HG02981 (cell line): ENCODE results near the gene PPARG.
"Not testable (repeated sequence)": the region's sequence is repeated elsewhere in the genome, so short reads cannot be mapped to it uniquely, and the experiment has no call there.

Experiments
- ATAC-seq: cut with Tn5 transposase; IDR thresholded peaks from one replicate; pipeline ENCODE4 v1.9.1; 2021; ENCODE audit warnings: mild to moderate bottlenecking, moderate library complexity; ENCODE audit not compliant: unreplicated experiment

The PPARG gene

DNA sequence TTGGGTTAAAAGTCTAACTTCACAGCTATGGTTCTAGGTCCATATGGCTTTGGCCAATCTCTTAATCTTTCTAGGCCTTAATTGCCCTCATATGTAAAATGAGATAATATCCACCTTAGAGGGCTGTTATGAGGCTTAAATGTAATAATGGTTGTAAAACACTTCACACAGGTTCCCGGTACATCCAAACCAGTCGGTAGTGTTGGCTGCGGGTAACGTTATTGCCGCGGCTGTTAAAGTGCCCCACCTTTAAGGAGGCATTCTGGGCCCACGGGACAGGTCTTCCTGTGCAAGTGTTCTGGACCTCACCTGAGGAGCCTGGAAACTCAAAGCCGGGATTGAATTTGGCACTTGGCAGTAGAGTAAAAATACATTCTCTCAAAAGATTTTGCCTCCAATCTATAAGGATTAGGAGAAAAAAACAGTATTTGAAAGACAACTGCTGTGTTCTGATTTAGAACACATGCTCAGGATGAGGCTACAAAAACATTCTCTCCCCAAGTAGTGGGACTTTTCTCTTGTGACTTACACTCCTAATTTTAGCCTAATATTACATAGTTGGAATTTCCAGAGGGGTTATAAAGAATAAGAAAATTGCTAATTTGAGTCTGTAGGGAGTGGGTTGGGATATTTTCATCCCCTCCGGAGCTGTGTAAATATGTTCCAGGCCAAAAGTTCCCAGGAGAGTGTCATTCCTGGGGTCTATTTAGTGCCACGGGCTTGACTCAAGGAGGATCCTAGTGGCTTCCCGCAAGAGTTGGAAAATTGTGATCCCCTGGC lies 150.5 kb downstream of the PPARG start:
- ATAC-seq: no peak

DNA sequence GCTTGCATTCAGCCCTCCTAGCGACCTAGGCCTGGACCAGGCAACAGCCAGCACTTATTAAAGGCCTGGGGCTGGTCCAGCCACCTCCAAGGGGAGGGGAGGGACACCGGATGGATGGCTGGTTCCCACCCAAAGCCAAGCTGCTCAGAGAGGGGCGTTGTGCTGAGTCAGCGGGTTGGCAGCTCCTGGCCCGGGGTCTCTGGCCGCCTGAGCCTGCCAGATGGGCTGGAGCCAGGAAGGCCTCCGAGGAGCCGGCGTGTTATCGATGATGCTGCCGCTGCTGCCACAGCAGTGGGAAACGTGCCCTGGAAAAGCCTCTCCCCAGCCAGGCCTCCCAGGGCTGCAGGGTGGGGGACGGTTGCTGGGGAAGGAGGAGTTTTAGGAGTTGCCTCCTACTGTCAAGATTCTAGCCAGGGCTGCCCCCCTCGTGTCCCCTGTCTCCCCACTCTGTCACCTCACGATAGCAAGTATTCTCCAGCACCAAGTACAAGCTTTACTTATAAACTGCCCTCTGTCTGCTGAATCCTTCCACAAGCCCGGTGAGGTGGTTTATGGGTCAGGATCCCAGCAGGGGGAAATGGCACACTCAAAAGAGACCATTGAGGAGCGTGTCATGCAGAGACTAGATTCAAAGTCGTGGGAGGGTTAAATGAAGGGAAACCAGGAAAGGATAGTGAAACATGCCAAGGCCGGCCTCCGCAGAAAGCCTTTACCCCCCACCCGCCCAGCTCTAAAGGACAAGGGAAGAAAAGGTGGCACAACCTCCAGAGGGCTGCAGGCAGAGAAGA lies 152.3 kb downstream of the PPARG start:
- ATAC-seq: no peak

DNA sequence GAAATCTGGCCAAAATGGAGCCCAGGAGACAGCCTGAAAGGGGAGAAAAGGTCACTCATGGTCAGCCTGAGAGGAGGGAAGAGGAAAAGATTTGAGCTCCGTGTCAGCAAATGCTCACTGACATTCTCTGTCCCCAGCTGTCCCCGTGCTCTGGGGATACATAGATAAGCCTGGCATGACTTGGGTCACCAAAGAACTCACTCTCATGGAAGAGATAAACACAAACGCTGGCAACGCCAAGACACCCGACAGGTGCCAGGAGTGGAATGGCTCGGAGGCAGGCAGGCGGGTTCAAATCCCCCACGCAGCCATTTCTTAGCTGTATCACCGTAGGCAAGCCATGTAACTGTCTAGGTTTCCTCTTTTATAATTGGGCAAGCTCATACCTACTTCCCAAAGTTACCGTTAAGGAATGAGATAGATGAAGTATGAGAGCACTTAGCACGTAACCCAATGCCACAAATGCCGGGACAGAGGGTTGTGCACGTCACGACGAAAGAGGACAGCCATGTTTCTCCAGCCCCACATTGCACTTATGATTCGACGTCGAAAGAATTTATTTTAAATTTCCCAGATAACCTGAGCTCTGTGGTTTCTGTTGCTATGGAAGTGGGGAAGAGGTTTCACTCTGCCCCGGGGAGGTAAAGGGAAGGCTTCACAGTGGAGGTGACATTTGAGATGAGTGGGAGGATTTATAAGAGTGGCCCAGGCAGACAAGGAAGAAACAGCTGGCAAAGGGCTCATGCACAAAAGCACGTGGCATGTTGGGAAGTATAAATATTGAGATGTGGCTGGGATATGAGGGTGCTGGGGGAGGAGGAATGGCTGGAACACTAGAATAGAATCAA lies 154.0 kb downstream of the PPARG start:
- ATAC-seq: no peak

DNA sequence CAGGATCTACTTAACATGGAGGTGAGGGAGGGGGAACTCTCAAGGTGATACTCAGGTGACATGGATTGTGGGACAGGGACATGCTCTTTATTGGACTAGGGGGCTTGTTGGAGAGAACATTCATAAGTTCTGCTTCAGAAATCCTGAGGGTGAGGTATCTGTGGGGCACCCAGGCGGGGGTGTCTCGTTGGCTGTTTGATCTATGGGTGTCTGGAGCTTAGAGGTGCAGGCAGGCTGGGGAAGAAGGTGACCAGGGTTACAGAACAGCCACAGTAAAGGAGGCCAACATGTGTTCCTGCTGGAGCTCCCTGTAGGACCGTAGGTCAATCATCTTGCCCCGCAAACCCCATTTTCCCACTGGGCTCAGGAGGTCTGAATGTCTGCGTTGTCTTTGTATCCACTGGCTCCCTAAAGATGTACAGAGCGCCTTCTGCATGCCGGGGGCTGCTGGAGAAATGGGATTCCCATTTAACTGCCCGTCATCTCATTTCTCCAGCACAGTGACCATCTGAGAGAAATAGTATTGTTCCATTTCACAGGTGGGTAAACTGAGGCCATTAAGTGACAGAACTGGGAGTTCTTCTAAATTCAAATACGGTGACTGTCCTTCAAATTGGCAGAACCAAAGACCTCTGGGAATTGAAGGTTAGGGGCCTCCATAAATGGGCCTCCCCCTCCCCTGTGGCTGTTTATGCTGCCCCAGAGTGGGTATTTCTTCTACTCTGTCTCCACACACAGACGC lies 155.1 kb downstream of the PPARG start:
- no peak for ATAC-seq

DNA sequence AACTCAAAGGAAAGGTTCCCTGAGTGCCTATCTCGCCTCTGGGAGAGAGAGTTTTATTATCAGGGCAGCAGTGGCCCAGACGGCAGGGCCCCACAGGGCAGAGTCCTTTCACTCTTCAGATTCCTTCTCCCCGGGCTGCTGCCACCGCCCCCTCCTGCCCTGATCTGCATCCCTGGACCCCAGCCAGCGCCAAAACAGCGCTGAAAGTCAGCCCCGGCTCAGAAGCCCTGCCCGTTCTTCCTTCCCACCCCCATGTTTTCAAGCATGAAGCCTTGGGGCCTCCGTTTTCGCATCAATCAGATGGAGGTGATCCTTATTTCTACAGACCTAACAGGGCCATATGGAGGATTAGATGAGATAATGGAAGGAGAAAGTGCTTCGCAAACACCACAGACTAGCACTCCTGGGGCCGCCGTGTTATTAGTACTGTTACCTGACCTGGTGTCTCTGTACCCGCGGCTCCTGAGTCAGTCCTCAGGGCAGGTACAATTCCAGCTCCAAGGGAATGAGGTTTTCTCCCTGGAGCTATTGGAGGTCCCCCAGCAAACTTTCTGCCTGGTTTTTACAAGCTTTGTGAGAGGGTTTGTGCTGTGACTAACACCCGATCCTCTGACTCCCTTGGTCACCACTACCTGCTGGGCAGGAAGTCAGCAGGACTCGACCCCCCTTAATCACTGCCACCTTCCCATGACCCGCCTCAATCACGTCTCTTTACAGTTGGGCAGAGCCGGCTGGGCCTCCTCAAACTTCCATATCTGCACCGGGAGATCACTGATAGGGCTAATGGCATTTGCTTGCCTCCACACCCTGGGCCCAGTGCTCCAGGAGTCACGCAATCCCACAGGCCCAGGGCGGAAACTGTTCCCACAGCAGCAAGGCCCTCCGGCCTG lies 156.0 kb downstream of the PPARG start:
- ATAC-seq: no peak

DNA sequence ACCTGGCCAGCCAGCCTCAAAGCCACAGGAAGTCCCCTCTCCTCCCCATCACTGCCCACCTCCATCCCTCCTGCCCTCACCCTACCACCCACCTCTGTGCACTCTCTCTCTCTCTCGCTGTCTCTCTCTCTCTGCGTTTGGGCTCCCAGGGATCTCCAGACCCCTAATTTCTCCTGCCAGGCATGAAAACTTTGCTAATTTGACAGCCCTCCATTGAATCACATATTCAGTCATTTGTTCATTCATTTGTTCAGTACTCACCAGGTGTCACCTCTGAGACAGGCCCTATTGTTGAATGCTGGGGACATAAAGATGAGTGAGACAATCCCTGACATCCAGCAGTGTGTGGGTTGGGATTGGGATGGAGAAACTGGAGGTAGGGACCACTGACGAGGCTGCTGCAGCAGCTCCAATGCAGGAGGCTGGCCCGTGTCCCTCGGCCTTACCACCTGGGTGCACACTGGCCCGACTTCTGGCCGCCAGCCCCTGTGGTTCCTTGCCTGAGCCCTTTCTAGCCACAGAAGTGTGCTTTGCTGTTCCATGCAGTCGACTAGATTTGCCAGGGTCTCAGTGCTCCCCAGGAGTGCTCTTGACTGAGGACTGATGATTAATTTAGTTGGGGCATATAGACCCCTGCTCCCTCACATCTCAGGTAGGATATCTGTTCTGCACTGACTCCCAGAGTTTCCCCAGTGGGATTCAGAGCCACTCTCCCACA lies 156.8 kb downstream of the PPARG start:
- ATAC-seq: no peak

DNA sequence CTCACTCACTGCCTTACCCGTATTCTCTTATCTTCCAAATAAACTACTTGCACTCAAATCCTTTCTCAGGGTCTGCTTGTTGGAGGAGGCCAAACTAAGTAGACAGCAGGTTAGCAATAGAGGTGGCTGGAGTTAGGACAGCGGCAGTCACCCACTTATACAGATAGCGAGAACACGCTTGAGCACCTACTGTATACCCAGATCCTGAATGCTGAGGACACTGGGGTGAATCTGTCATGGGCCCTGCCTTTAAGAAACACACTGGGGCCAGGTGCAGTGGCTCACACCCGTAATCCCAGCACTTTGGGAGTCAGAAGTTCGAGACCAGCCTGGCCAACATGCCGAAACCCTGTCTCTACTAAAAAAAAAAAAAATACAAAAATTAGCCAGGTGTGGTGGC lies 157.4 kb downstream of the PPARG start:
- no peak for ATAC-seq

DNA sequence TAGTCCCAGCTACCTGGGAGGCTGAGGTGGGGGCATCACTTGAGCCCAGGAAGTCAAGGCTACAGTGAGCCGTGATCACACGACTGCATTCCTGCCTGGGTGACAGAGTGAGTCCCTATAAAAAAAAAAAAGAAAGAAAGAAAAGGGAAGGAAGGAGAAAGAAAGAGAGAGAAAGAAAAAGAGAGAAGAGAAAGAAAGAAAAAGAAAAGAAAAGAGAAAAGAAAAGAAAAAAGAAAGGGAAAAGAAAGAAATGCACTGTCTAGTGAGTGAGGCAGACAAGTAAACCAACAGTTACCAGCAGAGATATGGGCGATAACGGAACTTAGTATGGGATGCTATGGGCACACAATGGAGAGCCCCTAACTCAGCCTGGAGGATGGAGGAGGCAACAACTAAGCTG lies 158.2 kb downstream of the PPARG start:
- ATAC-seq: no peak

DNA sequence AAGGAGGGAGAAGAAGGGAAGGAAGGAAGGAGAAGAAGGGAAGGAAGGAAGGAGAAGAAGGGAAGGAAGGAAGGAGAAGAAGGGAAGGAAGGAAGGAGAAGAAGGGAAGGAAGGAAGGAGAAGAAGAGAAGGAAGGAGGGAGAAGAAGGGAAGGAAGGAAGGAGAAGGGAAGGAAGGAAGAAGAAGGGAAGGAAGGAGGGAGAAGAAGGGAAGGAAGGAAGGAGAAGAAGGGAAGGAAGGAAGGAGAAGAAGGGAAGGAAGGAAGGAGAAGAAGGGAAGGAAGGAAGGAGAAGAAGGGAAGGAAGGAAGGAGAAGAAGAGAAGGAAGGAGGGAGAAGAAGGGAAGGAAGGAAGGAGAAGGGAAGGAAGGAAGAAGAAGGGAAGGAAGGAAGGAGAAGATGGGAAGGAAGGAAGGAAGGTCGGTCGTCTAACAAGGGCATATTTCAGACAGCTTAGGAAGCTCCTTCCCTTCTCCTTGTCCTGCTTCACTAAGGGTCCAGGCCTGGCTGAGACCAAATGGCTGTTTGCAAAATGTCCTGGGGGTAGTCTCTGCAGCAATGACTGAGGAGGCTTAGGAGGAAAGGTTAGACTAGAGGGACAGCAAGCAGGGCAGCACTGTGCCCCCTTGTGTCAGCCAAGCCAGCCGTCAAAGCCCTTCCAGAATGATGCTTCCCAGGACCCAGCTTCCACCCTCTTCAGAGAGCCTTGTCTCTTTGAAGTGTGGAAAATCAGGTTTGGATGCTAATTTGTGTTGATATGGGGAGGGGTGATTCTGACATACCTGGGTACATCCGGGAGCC lies 159.7 kb downstream of the PPARG start:
- ATAC-seq: not testable (repeated sequence)

DNA sequence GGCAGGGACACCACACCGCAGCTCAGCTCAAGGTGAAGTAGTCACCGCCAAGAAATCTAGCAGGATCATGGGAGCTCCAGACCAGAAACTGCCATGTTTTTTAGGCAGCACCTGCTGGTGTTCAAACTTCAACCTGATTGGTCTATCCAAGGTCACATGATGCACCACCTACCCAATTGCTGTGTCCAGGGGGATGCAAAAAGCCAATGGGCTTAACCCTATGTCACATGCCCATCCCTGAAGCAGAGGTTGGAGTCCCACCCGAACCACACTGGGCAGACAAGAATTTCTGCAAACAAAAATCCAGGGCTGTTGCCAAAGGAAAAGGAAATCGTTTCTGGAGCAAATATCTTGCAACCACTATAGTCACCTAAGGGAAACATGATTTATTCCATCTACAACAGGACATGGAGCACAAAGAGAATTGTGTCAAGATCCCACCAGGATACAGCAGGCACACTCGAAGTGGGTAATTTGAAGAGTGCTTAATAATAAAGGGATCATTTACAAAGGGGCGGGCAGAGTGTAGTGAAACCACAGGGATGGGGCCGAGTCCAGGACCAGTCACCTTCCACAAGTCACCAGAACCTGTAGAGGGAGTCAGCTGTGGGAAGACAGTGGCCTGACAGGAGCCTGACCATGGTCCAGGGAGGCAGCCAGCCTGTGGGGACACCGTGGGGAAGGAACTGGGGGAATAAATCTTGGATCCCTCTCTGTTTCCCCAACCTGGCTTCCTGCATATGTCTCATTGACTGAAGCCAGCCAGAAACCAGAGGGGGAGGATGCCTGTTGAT lies 161.2 kb downstream of the PPARG start:
- no peak for ATAC-seq

DNA sequence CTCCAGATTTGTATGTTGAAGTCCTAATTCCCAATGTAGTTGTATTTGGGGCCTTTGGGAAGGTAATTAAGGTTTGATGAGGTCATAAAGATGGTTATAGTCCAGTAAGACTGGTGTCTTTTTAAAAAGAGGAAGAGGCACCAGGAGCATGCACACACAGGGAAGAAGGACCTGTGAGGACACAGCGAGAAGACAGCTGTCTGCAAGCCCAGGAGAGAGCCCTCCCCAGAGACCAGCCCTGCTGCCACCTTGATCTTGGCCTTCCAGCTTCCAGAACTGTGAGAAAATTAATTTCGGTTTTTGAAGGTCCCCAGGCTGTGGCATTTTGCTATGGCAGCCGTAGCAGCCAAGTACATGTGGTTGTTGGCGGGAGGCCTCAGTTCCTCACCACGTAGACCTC lies 162.6 kb downstream of the PPARG start:
- no peak for ATAC-seq

DNA sequence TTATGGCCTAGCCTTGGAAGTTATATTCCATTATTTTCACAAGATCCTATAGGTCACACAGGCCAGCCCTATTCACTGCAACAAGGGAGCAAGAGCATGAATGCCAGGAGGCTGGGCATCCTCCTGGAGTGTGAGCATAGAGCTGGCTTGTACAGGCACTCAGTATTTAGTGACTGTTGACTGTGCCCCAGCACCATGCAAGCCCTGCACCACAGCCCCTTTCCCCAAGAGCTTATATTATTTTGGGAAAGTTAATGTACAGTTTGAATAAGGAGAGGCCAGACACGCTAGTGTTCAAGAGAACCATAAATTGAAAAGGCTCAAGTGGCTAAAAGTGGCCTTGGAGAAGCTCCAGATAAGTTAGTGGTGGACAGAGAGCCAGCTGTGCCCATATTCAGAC lies 163.1 kb downstream of the PPARG start:
- no peak for ATAC-seq

DNA sequence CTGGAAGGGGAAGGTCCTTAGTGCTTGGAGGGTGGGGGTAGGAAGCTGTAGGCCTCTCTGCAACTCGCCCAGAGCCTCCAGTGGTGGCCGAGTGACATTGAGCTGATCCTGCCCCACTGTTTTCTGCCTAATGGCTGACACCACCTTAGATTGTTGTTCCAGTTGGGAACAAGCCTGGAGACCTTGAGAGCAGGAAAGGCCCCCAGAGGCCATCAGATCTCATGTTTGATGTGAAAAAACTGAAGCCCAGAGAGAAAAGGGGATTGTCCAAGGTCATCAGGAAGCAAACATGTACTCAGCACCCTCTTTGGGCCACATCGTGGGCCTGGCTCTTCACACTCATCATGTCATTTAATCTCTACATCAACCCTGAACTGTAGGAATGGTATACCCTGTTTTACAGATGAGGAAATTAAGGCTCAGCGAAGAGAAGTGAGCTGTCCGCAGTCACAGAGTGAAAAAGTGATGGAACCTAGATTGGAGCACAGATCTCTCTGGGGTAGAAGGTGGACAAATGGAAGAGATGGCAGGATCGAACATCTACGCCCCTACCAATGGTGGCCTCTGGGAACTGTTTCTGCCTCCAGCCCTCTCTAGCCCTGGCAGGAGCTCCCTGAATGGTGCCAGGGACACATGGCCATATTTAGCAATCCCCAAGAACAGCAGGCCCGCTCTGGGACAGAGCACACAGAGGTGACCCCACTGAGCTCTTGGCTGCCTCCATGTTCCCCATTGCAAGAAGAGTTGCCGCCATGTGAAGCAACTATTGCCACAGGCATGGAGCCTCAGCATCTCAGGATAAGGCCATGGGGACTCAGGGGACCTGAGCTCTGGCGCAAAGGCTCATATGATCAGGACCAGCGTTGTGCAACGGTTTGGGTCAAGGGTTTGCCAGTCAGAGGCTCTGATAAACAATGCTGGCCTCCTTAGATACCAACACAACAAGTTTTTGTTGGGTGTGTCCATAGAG lies 163.8 kb downstream of the PPARG start:
- ATAC-seq: no peak

DNA sequence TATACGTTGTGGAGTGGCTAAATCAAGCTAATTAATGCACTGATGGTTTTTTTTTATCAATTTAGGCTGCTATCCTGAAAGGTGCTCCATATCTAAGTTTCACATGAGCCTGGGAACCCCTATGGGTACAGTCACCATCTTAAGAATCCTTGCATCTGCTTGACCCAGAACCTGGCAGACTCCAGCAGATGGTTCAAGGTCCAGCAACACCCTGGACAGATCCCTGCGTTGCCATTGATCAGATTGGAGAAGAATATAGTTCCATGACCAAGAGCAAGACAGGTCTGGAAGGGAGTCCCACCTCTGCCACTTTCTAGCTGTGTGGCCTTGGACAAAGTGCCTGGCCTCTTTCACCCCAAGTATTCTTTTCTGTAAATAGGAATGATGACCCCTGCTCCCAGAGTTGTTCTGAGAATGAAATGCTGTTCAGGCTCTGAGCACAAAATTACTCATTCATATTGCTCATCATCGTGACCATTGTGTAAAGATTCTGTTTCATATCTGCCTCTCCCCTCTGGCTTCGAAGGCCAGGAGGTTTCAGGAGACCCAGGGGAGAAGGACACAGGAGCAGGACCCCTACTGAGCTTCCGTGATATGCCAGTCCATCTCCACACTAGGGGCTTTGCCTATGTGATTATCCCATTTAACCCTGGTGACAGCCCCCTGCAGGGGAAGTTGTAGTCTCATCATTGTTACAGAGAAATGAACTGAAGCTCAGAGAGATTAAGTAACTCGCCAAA lies 165.4 kb downstream of the PPARG start:
- ATAC-seq: no peak

DNA sequence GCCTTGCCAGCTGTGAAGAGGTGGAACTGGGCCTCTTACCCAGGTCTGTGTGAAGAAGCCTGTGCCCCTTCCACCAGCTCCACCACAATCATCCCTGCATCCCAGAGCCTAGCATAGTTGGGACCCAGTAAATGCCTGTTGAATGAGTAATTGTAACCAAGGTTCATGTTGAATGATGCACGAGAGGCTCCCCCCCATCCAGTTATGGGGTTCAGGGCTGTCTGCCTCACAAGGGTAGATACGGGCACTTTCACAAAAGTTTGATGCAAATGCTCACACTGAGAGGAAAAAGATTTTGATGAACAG lies 165.9 kb downstream of the PPARG start:
- ATAC-seq: no peak

DNA sequence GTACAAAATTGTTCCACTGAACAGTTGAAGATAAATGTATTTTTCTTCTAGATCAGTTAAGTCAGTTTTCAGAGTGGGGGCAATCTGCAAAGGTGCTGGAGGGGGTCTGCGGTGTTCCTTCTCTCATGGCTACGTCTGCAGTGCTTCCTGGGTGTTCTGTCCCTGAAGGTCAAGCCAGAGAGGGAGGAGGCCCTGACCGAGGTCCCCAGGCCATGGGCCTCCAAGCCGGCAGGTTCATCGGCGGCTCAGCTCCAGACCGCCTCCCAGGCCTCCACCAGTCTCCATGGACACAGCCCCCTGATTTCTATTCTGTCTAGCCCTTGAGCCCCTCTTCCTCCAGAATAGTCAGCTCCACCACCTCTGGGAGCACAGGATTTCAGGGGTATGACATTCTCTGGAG lies 166.9 kb downstream of the PPARG start:
- ATAC-seq: no peak
